Fibroblast of upper back skin (primary cell): ENCODE data around the gene YOD1.

Experiments used
- DNase-seq: peaks from one replicate; pipeline ENCODE4 v3.0.0-alpha.2; 2013

Gene YOD1

GRCh38 chr1:207004931-207005830 lies 45.8 kb downstream of the YOD1 start:
- peak; percentile 78 for DNase-seq

- DNase-seq, result no peak
Measured at GRCh38 chr1:207003210-207003609, 47.8 kb downstream of the YOD1 start.

- no peak for DNase-seq
Measured at GRCh38 chr1:207002724-207003146, 48.3 kb downstream of the YOD1 start.

- DNase-seq, result no peak
Measured at GRCh38 chr1:207001492-207002245, 49.3 kb downstream of the YOD1 start.

GRCh38 chr1:207000651-207001291 lies 50.2 kb downstream of the YOD1 start:
- DNase-seq, result no peak

GRCh38 chr1:206998816-206999215 lies 52.2 kb downstream of the YOD1 start:
- DNase-seq, result no peak
